Activated CD4-positive, alpha-beta T cell treated with anti-CD3 and anti-CD28 coated beads for 4 hours (primary cell): ENCODE measurements around the gene CD24.

Experiments
- DNase-seq, 2 donors: peaks; one replicate each; pipeline ENCODE4 v3.0.0-alpha.2; 2020

Gene CD24

DNA sequence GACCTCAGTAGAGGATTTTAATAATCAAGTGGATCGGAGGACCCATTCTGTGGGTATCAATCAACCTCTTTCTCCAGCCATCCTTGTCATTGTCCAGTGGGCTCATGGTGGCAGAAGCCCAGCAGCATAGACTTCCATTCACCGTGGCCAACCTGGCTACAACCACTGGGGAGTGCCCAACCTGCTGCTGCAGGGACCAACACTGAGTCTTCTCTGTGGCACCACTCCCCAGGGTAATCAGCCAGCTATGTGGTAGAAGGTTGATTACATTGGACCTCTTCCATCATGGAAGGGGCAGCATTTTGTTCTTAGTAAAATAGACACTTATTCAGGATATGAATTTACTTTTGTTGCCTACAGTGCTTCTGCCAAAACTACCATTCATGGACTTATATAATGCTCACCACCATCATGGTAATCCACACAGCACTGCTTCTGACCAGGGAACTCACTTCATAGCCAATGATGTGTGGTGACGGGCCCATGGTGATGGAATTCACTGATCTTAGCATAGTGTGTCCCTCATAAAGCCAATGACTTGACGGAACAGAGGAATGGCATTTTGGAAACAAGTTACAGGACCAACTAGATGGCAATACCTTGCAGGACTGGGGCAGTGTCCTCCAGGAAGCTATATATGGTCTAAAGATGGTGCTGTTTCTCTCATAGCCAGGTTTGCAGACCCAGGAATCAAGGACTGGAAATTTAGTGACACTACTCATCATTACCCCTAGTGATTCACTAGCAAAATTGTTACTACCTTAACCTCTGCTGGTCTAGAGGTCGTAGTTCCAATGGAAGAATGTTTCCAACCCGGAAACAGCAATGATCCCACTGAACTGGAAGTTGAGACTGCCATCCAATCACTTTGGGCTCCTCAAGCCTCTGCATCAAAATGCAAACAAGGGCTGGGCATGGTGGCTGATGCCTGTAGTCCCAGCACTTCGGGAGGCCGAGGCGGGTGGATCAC lies 7.6 kb downstream of the CD24 start:
- DNase-seq: no peak

DNA sequence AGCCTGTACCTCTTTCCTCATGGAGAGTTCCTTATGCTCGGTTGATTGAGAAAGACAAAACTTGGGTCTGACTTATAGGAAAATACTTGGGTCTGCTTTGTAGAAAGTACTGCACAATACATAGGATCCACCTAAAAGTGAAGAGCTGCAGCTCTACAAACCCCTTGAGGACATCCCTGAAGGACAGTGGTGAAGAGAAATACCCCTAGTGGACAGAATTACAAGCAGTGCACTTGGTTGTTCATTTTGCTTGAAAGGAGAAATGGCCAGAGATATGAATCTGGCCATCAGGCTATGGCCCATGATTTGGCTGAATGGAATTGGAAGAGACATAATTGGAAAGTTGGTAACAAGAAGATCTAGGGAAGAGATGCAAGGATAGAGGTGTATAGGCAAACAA lies 8.3 kb downstream of the CD24 start:
- DNase-seq: no peak

- DNase-seq: no peak
Measured at GRCh38 chr6:106964954-106965353, 9.6 kb downstream of the CD24 start.

- no peak for DNase-seq
Measured at GRCh38 chr6:106964099-106964498, 10.4 kb downstream of the CD24 start.

GRCh38 chr6:106963544-106963943 lies 11.0 kb downstream of the CD24 start:
- DNase-seq: no peak

- no peak for DNase-seq
Measured at GRCh38 chr6:106961801-106962200, 12.7 kb downstream of the CD24 start.

- DNase-seq: no peak
Measured at GRCh38 chr6:106961136-106961535, 13.4 kb downstream of the CD24 start.

DNA sequence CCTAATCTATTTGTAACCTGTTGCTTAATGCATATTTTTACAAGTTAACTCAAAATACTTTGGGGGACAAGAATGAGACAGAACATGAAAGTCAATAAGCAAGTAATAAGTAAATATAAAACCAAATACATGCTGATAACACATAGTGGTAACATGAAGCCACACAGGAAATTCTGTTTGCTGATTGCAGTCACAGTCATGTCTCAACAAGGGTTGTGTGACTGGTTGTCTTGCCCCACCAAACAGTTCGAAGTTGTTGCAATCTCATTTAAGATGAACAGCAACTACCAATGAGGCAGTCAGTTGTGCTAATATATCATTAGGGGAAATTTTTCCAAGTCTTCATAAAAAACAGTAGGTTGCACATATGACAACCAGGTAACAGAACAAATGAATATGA lies 14.5 kb downstream of the CD24 start:
- no peak for DNase-seq

DNA sequence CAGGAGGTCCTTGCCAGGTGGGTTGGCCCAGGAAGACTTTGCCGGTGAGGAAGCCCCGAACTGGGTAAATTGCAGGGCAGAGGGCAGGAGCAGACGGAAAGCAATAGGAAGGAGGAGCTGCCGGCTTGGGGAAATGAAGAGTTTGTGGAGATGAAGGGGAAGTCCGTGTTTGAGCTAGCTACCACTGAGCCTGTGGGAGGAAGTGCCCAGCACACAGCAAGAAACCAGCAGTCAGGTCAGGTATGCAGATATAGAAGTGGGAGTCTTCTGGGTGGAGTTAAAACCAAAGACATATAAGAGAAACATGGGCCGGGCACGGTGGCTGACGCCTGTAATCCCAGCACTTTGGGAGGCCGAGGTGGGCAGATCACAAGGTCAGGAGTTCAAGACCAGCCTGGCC lies 34.7 kb downstream of the CD24 start:
- DNase-seq: no peak

- no peak for DNase-seq
Measured at GRCh38 chr6:106939208-106939607, 35.3 kb downstream of the CD24 start.

DNA sequence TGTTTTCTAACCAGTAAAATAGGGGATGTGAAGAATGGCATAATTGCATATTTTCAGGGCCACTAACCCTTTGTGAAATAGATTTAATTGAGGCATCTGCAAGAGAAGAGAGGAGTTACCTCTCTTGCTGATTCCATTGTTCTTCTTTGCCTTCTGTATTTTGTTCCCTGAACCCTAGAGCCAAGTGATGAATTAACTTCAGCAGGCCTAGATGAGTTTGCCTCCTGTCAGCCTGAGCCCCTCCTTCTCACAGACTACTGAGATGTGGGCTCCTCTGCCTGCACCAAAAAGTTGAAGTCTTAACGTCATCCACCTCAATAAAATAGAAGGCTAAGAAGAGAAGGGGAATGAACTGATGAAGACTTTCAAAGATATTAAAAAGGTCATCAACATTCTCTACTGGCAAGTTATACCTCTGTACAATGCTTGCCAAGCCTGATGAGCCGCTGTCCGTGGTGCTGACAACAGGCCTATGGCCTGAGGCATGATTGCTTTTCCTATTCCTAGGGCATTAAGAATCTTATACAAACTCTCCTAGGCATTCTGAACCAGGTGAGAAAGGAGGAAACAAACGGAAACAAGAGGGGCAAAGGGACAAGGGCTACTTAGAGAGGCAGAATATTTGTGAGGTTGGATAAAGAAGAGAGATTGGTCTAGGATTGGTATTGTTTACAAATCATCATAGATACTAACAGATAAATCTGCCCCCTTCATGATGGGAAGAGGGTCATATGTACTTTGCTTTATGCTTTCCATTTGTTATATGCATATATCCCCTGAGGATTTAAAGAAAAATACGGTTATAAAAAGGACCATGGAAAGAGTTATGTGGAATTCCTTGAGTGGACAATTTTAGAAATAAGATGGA lies 46.8 kb downstream of the CD24 start:
- DNase-seq: no peak

GRCh38 chr6:106925948-106926347 lies 48.6 kb downstream of the CD24 start:
- DNase-seq: no peak

DNA sequence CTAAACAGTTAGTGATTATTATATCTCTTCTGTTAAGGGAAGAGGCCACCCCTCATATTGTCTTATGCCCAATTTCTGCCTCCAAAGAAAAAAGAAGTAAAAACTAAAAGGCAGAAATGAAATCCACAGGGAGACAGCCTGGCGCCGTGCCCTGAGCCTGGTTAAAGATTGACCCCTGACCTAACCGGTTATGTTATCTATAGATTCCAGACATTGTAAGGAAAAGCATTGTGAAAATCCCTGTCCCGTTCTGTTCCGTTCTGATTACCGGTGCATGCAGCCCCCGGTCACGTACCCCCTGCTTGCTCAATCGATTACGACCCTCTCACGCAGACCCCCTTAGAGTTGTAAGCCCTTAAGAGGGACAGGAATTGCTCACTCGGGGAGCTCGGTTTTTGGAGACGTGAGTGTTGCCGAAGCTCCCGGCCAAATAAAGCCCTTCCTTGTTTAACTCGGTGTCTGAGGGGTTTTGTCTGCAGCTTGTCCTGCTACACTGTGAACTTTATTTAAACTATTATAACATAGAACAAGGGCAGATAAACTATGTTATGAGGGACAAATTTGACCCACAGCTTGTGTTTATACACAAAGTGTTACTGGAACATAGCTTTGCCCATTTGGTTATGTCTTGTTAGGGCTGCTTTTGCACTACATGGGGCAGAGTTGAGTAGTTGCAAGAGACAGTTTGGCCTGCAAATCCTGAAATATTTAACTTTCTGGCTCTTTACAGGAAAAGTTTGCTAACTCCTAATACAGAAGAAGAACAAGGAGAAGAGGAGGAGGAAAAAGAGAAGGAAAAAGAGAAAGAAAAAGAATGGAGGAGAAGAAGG lies 49.6 kb downstream of the CD24 start:
- DNase-seq: no peak

DNA sequence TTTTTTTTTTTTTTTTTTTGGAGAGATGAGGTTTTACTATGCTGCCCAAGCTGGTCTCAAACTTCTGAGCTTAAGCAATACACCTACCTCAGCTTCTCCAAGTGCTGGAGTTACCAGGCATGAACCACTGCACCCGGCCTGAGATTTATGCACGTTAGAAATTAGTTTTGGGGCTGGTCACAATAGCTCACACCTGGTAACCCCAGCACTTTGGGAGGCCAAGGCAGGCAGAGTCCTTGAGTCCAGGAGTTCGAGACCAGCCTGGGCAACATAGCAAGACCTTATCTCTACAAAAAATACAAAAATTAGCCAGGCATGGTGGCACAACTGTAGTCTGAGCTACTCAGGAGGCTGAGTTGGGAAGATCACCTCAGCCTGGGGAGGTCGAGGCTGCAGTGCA lies 51.9 kb downstream of the CD24 start:
- DNase-seq: no peak
